DOHH2 (cell line): ENCODE measurements around the gene ITPK1.

ENCODE experiments used
- H3F3A ChIP-seq: fragments of 200-600 bp; sonication (generic), shearing (Covaris generic); 2 replicates; pipeline ENCODE4 v1.6.0; 2016; ENCODE audit warnings: antibody characterized with exemption, mild to moderate bottlenecking; ENCODE audit not compliant: control insufficient read depth, insufficient read depth
- H3K27ac ChIP-seq: fragments of 200-600 bp; sonication (generic); 2 replicates; pipeline ENCODE4 v1.5.1; 2014; ENCODE audit warnings: low read depth, mild to moderate bottlenecking, low read length, moderate library complexity
- H3K27me3 ChIP-seq: fragments of 200-600 bp; sonication (generic); 2 replicates; pipeline ENCODE4 v1.6.1; 2014; ENCODE audit warnings: mild to moderate bottlenecking, low read length, mixed read lengths; ENCODE audit not compliant: control insufficient read depth
- H3K36me3 ChIP-seq: fragments of 200-600 bp; sonication (generic); 2 replicates; pipeline ENCODE4 v1.6.1; 2014; ENCODE audit warnings: mild to moderate bottlenecking, low read length, moderate library complexity, mixed read lengths; ENCODE audit not compliant: control insufficient read depth
- H3K4me1 ChIP-seq: fragments of 200-600 bp; sonication (generic); 2 replicates; pipeline ENCODE4 v1.6.1; 2014; ENCODE audit warnings: mild to moderate bottlenecking, low read length, mixed read lengths; ENCODE audit not compliant: control insufficient read depth
- H3K4me2 ChIP-seq: fragments of 200-600 bp; sonication (generic); 2 replicates; pipeline ENCODE4 v1.6.0; 2014; ENCODE audit warnings: mild to moderate bottlenecking, low read length, moderate library complexity
- H3K4me3 ChIP-seq: fragments of 200-600 bp; sonication (generic); 2 replicates; pipeline ENCODE4 v1.5.1; 2014; ENCODE audit warnings: mild to moderate bottlenecking, low read length, mixed read lengths
- H3K79me2 ChIP-seq: fragments of 200-600 bp; sonication (generic); 2 replicates; pipeline ENCODE4 v1.6.1; 2014; ENCODE audit warnings: mild to moderate bottlenecking, low read length, mixed read lengths; ENCODE audit not compliant: control insufficient read depth
- H3K9me2 ChIP-seq: fragments of 200-600 bp; sonication (generic); replicated peaks from 2 replicates; pipeline ENCODE4 v1.6.1; 2014; ENCODE audit warnings: mild to moderate bottlenecking, low read length, mixed read lengths; ENCODE audit not compliant: control insufficient read depth
- H3K9me3 ChIP-seq: fragments of 200-600 bp; sonication (generic); 2 replicates; pipeline ENCODE4 v1.6.1; 2014; ENCODE audit warnings: antibody characterized with exemption, low read length, mixed read lengths; ENCODE audit not compliant: control insufficient read depth, insufficient read depth
- H4K20me1 ChIP-seq: fragments of 200-600 bp; sonication (generic); 2 replicates; pipeline ENCODE4 v1.6.0; 2014; ENCODE audit warnings: low read depth, mild to moderate bottlenecking, antibody characterized with exemption, low read length, moderate library complexity; ENCODE audit not compliant: control insufficient read depth, insufficient read depth
- CTCF ChIP-seq: fragments of 200-600 bp; sonication (generic); IDR thresholded peaks from one replicate; pipeline ENCODE4 v1.5.1; 2014; ENCODE audit warnings: antibody characterized with exemption, mild to moderate bottlenecking, low read depth, low read length; ENCODE audit not compliant: poor library complexity, severe bottlenecking
- EZH2phosphoT487 ChIP-seq: fragments of 200-600 bp; sonication (generic); IDR thresholded peaks from 2 replicates; pipeline ENCODE4 v1.6.1; 2017; ENCODE audit warnings: borderline replicate concordance, mild to moderate bottlenecking, antibody characterized with exemption, low read length, moderate library complexity, mixed read lengths

The ITPK1 gene

DNA sequence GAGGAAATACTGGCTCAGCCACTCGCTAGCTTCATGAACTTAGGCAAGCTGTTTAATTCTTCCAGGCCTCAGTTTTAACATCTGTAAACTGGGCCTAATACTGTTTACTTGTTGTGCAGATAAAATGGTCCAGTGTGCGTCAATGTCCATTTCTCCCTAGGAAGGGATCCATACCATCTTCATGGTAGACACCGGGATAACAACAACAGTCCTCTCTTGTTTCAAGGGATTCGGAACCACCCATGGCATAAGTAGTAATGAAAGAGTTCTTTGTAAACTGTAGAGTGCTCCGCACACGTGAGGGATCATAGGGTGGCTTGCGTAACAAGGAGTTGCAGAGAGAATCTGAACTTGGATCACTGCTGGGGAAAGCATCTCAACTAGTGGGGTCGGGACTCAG lies 210.1 kb downstream of the ITPK1 start:
- H3K36me3 ChIP-seq, result no peaks in the 10 kb centered on the region
- no peak overlapping the region for H3K4me3 ChIP-seq
- H3K27me3 ChIP-seq, result no peaks in the 10 kb centered on the region
- no peaks in the 10 kb centered on the region for H3F3A ChIP-seq
- no peaks in the 10 kb centered on the region for H3K4me1 ChIP-seq
- H3K9me2 ChIP-seq, result no peaks in the 10 kb centered on the region
- H3K79me2 ChIP-seq, result no peaks in the 10 kb centered on the region
- no peak overlapping the region for H3K4me2 ChIP-seq
- H4K20me1 ChIP-seq, result no peaks in the 10 kb centered on the region
- no peaks in the 10 kb centered on the region for H3K9me3 ChIP-seq
- no peak overlapping the region for H3K27ac ChIP-seq
- TF ChIP-seq CTCF (no peak), EZH2phosphoT487 (no peak)

DNA sequence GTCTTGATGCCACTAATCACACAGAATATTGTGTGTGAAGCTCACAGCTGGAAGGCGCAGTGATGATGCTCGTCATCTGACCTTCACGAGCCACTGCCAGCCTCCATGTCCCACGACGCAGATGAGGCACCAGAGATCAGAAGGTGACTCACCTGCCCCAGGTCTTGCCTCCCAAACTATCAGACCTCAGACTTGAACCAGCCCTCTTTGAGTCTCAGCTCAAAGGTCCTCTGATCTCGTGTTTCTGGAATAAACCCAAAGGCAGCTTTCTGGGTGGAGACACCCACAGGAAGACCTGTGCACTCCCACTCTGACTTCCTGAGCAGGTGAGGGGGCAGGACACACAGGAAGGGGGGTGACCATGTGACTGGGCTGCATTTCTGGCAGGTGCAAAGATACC lies 212.4 kb downstream of the ITPK1 start:
- Histone ChIP-seq H3K4me1 (0 out of 2 replicates have a peak, but pooled peaks cover 3% of the 10 kb centered on the region), H3F3A (no peaks in the 10 kb centered on the region), H3K79me2 (no peaks in the 10 kb centered on the region), H3K27ac (no peak overlapping the region), H3K9me2 (no peaks in the 10 kb centered on the region), H3K36me3 (no peaks in the 10 kb centered on the region), H3K4me3 (no peak overlapping the region), H3K9me3 (no peaks in the 10 kb centered on the region), H4K20me1 (no peaks in the 10 kb centered on the region), H3K27me3 (no peaks in the 10 kb centered on the region), H3K4me2 (no peak overlapping the region)
- TF ChIP-seq EZH2phosphoT487 (no peak), CTCF (no peak)

DNA sequence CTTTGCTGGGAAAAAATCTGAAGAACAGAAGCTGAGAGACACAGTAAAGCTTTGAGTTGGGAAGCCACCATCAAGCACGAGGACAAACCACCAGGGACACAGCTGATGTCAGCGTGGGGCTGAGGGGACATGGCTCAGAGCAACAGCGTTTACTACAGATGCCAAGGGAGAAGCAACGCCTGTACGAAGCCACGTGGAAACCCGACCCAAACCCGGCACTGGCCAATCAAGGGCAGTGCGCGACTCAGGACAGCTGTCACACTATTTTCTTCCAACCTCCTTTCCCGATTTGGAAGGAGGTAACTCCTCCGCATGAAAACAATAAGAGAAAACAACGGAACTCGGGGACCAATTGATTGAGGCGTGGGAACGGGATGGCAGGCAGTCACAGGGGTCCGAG lies 213.0 kb downstream of the ITPK1 start:
- H3K36me3 ChIP-seq, result no peaks in the 10 kb centered on the region
- no peak overlapping the region for H3K27ac ChIP-seq
- H3K4me3 ChIP-seq, result no peak overlapping the region
- H3K9me3 ChIP-seq, result no peaks in the 10 kb centered on the region
- no peaks in the 10 kb centered on the region for H3F3A ChIP-seq
- no peaks in the 10 kb centered on the region for H4K20me1 ChIP-seq
- H3K4me2 ChIP-seq, result no peak overlapping the region
- H3K27me3 ChIP-seq, result no peaks in the 10 kb centered on the region
- no peaks in the 10 kb centered on the region for H3K79me2 ChIP-seq
- no peak for TF ChIP-seq CTCF
- no peak for TF ChIP-seq EZH2phosphoT487
- 0 out of 2 replicates have a peak, but pooled peaks cover 3% of the 10 kb centered on the region for H3K4me1 ChIP-seq
- H3K9me2 ChIP-seq, result no peaks in the 10 kb centered on the region

DNA sequence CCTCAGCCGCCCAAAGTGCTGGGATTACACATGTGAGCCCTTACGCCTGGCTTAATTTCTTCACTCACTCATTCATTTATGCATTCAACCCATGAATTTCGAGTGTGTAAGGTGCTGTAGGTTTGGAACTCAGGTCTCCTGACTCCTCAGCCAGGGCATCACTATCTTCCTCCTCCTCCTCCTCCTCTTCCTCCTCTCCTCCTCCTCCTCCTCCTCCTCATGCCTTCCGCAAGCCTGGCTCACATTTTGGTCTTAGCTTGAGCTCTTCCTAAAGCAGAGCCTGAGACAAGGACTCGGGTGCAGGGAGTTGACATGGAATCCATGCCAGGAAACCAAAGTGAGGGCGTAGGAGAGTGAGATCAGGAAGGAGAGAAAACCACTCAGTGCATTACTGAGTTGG lies 213.5 kb downstream of the ITPK1 start:
- Histone ChIP-seq H3K4me2 (no peak overlapping the region), H3K4me3 (no peak overlapping the region), H3K27me3 (no peaks in the 10 kb centered on the region), H4K20me1 (no peaks in the 10 kb centered on the region), H3K9me2 (no peaks in the 10 kb centered on the region), H3F3A (no peaks in the 10 kb centered on the region), H3K9me3 (no peaks in the 10 kb centered on the region), H3K79me2 (no peaks in the 10 kb centered on the region), H3K4me1 (0 out of 2 replicates have a peak, but pooled peaks cover 3% of the 10 kb centered on the region), H3K36me3 (no peaks in the 10 kb centered on the region), H3K27ac (no peak overlapping the region)
- TF ChIP-seq EZH2phosphoT487, result no peak
- TF ChIP-seq CTCF, result no peak
